ENCODE data around the gene DIDO1. TPM values are rescaled to one million over a fixed set of nuclear protein-coding genes. Genes with fewer than 3 reads are reported as not detected.

Gene DIDO1
- total RNA-seq, 2 experiments from 2014 or later: 65.1 to 70.6 TPM

DNA sequence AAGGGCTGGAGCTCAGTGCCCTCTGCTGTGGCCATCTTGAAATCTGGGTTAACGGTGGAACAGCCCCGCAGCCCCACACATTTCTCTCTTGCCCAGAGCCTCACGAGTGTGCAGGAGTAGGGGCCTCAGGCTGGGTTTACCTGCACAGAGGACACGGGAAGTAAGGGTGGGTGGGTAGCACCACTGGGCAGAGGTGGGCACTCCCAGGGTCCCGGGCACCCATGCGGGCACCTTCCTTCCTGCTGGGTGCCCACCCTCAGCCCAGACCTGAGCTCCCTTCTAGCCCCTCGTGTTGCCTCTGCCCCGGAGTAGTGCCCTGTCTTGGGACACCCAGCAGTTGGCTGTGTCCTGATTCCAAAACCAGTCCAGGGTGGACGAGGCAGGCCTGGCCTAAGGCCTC is 98.3 kb downstream of the DIDO1 start:
- H3K9me2 ChIP-seq (ENCODE audit: insufficient read depth, low read length): no peaks in the 10 kb centered on the region
- H3K27ac ChIP-seq (ENCODE audit: low read depth, low read length, poor library complexity, severe bottlenecking): no peak overlapping the region
- no peak for TF ChIP-seq EZH2phosphoT487 (IDR thresholded peaks at IDR 0.05; ENCODE audit: borderline replicate concordance, low read depth, low read length)
- TF ChIP-seq, protein P1, sequence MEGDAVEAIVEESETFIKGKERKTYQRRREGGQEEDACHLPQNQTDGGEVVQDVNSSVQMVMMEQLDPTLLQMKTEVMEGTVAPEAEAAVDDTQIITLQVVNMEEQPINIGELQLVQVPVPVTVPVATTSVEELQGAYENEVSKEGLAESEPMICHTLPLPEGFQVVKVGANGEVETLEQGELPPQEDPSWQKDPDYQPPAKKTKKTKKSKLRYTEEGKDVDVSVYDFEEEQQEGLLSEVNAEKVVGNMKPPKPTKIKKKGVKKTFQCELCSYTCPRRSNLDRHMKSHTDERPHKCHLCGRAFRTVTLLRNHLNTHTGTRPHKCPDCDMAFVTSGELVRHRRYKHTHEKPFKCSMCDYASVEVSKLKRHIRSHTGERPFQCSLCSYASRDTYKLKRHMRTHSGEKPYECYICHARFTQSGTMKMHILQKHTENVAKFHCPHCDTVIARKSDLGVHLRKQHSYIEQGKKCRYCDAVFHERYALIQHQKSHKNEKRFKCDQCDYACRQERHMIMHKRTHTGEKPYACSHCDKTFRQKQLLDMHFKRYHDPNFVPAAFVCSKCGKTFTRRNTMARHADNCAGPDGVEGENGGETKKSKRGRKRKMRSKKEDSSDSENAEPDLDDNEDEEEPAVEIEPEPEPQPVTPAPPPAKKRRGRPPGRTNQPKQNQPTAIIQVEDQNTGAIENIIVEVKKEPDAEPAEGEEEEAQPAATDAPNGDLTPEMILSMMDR (conservative IDR thresholded peaks at IDR 0.05; ENCODE audit: low read length): no peak
- H3K79me2 ChIP-seq (ENCODE audit: insufficient read depth, low read depth, low read length): no peaks in the 10 kb centered on the region
- ChIA-PET CTCF (ENCODE audit: unreplicated experiment) (no interaction called here), POLR2A (no interaction called here)
- peaks cover 21% of the 10 kb centered on the region for H3K4me1 ChIP-seq (ENCODE audit: insufficient read depth, low read length, poor library complexity, severe bottlenecking)
- BruUV-seq (replicated peaks): no TSS peak
- no peak overlapping the region for H3K4me2 ChIP-seq (ENCODE audit: low read length)
- H3K9me3 ChIP-seq (ENCODE audit: low read length): no peaks in the 10 kb centered on the region
- no peaks in the 10 kb centered on the region for H3K36me3 ChIP-seq (ENCODE audit: insufficient read depth, low read length)
- H3K4me3 ChIP-seq (ENCODE audit: low read depth, low read length, poor library complexity, severe bottlenecking): no peak overlapping the region
- intact Hi-C loops (cut with micrococcal nuclease; ENCODE audit: unreplicated experiment): no loop called here
- H4K20me1 ChIP-seq (ENCODE audit: insufficient read depth, low read length): no peaks in the 10 kb centered on the region
- DNase-seq (ENCODE audit: low spot score): no peak
- no peak overlapping the region for H2AFZ ChIP-seq (ENCODE audit: low read length)

Small RNA genes within 50 kb of the gene (small RNA-seq; reads per million reads assigned to genes)
- gene DPH3P1: not detected

Other genes starting within 250 kb of the DIDO1 start
- not detected in 2 replicates for gene NTSR1, start 217.7 kb downstream of the DIDO1 start, total RNA-seq (2014; rRNA removed; shearing (Covaris generic))
- not detected in 2 replicates for gene NTSR1, start 217.7 kb downstream of the DIDO1 start, total RNA-seq (2022)
- 22.2 and 25.1 TPM in 2 replicates for gene MRGBP, start 130.0 kb downstream of the DIDO1 start, total RNA-seq (2014; rRNA removed; shearing (Covaris generic))
- 19.9 and 22.6 TPM in 2 replicates for gene MRGBP, start 130.0 kb downstream of the DIDO1 start, total RNA-seq (2022)
- gene OGFR, start 121.7 kb downstream of the DIDO1 start, total RNA-seq (2014; rRNA removed; shearing (Covaris generic)): 64.8 and 75.6 TPM in 2 replicates
- gene OGFR, start 121.7 kb downstream of the DIDO1 start, total RNA-seq (2022): 66.2 and 69.9 TPM in 2 replicates
- 1.0 and 1.7 TPM in 2 replicates for gene COL9A3, start 109.5 kb downstream of the DIDO1 start, total RNA-seq (2014; rRNA removed; shearing (Covaris generic))
- gene COL9A3, start 109.5 kb downstream of the DIDO1 start, total RNA-seq (2022): 5.2 and 6.1 TPM in 2 replicates
- gene TCFL5, start 64.7 kb downstream of the DIDO1 start, total RNA-seq (2014; rRNA removed; shearing (Covaris generic)): 9.5 and 10.0 TPM in 2 replicates
- gene TCFL5, start 64.7 kb downstream of the DIDO1 start, total RNA-seq (2022): 8.7 and 9.2 TPM in 2 replicates
- gene GID8, start 11.6 kb upstream of the DIDO1 start, total RNA-seq (2014; rRNA removed; shearing (Covaris generic)): 28.7 and 29.2 TPM in 2 replicates
- 46.1 and 47.7 TPM in 2 replicates for gene GID8, start 11.6 kb upstream of the DIDO1 start, total RNA-seq (2022)
- 1.7 and 2.0 TPM in 2 replicates for gene SLC17A9, start 26.2 kb upstream of the DIDO1 start, total RNA-seq (2014; rRNA removed; shearing (Covaris generic))
- gene SLC17A9, start 26.2 kb upstream of the DIDO1 start, total RNA-seq (2022): 8.1 and 13.2 TPM in 2 replicates
- not detected in 2 replicates for gene BHLHE23, start 80.5 kb upstream of the DIDO1 start, total RNA-seq (2014; rRNA removed; shearing (Covaris generic))
- not detected in 2 replicates for gene BHLHE23, start 80.5 kb upstream of the DIDO1 start, total RNA-seq (2022)